GM21526 (cell line): ENCODE results near the gene FBXO28.

Experiments
- ATAC-seq: cut with Tn5 transposase; IDR thresholded peaks from one replicate; pipeline ENCODE4 v1.9.1; 2021; ENCODE audit warnings: moderate library complexity; ENCODE audit not compliant: unreplicated experiment, low FRiP score

The FBXO28 gene

DNA sequence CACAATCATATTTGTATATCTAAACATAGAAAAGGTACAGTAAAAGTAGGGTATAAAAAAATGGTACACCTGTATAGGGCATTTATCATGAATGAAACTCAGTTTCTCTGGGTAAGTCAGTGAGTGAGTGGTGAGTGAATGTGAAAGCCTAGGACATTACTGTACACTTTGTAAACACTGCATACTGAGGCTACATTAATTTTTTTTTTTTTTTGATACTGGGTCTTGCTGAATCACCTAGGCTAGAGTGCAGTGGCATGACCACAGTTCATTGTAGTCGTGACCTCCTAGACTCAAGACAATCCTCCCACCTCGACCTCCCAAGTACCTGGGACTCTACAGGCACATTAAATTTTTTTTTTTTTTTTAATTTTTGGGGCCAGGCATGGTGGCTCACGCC, 27.8 kb downstream of the FBXO28 start:
- ATAC-seq, result no peak

DNA sequence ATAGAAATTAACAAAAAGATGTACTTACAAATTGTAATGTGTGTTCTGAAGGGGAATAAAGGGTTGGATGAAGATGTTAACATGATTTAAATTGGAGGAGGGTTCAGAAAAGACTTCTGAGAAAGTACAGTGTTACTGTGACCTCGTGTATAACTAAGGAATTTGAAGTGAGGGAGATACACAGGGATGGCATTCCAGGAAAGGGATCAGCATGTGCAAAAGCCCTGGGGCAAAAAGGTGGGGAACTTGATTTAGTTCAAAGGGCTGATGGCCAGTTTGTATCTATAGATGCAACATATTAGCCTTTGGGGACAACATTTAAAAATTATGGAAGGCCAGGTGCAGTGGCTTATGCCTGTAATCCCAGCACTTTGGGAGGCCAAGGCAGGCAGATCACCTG, 35.8 kb downstream of the FBXO28 start:
- ATAC-seq, result no peak

DNA sequence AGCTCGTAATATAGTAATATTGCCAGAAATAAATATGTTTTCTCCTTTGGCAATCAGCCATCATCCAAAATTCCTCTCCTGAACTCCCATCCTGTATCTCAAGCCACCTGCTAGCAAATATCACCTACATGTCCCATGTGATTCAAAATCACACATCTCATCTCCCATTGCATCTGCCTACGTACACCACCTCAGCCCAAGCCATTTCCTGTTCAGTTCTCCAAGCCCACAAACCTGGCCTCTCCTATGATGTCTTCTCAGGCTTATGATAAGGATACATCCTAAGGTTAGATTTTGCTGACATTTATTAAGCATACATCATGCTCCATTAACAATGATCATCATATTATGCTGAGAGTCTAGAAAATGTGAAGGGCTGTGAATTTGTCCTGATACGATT, 37.2 kb downstream of the FBXO28 start:
- no peak for ATAC-seq

DNA sequence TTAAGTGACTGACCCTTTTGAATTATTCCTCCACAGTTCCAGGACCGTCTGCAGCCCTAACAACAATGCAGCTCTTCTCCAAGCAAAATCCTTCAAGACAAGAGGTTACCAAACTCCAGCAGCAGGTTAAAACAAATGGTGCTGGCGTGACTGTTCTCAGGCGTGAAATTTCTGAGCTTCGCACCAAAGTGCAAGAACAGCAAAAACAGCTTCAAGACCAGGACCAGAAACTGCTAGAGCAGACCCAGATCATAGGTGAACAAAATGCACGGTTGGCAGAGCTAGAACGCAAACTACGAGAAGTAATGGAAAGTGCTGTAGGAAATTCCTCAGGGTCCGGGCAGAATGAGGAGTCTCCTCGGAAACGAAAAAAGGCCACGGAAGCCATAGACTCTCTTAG, 43.4 kb downstream of the FBXO28 start:
- no peak for ATAC-seq

DNA sequence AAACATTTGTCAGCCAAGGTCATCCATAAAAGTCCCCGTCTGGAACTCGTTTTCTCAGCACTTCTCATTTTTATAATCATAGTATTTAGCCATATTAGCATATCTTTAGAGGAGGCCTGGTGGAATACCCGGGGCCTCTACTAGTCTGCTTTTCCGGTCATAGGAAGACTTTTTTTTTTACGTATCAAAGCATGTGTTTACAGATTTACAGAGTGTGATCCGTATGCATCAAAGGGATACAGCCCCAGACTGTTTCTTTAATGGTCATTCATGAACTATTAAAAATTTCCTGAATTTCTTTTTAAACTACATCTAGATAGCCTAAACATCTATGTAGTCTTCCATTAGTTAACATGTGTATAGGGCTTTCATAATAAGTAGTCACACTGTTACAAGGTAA, 45.6 kb downstream of the FBXO28 start:
- ATAC-seq, result no peak

DNA sequence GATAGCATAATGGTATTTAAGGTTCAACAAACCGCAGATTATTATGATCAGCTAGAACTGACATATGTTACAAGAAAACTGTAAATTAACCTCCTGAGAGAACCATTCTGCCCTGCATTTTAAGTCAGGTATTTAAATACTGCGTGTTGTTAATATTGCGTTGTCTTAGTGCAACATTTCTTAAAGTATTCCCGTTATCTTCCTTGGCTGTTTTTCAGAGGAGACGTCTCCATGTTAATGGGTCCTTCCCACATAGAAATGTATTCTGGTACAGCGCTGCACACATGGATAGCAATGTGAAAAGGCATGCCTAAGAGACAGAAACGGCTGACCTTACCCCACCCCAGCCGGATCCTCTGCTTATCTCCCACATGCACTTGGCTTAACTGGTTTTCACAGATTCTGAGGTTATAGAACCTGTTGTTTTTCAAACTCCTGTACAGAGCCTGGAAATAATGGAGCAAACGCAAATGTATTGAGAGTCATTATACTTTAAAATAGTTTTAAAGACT, 46.3 kb downstream of the FBXO28 start:
- ATAC-seq, result no peak

DNA sequence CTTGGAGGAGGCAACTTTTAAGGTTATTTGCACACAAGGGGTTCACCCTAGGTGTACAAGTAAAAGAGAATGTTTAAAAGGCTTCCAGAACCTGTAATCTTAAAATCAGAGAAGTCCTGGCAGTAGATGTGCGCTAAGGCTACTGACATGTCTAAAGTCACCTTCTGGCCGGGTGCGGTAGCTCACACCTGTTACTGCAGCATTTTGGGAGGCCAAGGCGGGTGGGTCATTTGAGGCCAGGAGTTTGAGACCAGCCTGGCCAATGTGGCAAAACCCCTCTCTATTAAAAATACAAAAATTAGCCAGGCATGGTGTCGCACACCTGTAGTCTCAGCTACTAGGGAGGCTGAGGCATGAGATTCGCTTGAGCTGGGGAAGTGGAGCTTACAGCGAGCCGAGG, 48.9 kb downstream of the FBXO28 start:
- ATAC-seq, result no peak

DNA sequence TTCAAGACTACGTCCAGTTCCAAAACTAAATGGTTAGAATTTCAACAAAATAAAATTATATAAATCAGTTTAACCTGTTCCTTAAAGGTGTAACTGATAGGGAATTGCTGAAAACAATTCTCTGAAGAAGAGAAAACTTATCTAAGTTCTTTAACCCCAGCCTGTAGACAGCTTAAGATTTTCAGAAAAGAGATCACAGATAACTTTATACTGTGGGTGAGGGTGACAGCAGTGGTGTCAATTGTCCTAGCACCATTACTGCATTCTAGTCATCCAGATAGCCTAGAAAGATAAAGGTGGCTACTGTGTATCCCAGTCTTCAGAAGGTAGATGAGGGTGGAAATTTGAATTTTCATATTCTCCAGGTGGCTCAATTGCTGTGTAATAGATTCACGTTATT, 49.4 kb downstream of the FBXO28 start:
- ATAC-seq, result no peak

DNA sequence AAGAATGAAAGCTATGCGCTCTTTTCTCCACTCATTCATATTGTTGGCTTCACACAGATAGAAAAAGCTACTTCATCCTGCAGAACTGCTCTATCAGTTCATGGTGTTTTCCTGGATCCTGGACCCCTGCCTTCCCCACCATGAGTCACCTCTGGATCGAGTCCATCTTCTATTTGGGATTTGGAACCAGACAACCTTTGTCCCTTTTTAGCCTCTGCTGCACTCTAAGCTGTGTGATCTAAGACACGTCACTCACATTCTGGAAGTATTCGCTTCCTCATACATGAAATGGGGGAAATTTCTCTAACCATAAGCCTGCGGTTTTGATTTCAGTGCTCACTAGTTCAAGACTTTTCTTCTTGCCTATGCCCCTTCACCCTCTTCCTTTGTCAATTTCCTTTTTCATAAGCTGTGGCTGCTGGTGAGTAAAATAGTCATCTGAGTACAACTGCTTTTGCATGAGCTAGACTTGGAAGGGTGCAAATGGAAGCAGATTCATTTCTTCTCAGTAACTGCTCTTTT, 55.0 kb downstream of the FBXO28 start:
- peak; percentile 82 for ATAC-seq

DNA sequence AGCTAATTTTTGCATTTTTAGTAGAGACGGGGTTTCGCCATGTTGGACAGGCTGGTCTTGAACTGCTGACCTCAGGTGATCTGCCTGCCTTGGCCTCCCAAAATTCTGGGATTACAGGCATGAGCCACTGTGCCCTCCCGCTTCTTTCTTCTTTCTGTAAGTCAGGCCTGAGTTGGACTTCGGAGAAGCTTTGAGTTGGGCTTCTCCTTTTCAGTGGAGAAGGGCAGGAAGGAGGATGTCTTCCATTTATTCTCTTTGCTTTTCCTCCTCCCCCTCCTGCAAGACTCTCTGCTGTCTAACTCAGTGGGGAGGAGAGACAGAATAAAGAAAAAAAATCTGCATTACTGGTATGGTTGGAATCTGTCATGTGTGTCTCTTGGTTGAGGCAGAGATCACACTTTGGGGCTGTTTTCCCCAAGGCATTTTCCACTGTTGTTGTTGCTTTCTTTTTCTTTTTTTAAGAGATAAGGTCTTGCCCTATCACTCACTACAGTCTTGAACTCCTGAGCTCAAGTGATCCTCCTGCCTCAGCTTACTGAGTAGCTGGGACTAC, 55.9 kb downstream of the FBXO28 start:
- ATAC-seq, result no peak

DNA sequence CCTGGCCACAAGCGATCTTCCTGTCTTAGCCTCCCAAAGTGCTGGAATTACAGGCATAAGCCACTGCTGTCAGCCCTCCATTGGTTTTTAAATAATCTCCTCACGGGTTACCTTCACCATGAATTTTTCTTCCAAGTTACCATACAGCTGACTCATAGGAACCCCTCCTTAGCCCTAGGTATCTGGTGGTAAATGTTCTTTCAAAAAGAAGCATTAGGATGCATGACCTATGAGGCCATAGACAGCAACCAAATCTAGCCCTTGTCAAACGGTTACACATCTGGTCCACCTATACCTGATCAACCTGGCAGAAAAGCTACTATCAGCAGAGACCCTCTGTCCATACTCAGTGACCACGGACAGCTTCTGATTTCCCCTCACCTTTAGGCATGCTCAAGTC, 56.4 kb downstream of the FBXO28 start:
- no peak for ATAC-seq

DNA sequence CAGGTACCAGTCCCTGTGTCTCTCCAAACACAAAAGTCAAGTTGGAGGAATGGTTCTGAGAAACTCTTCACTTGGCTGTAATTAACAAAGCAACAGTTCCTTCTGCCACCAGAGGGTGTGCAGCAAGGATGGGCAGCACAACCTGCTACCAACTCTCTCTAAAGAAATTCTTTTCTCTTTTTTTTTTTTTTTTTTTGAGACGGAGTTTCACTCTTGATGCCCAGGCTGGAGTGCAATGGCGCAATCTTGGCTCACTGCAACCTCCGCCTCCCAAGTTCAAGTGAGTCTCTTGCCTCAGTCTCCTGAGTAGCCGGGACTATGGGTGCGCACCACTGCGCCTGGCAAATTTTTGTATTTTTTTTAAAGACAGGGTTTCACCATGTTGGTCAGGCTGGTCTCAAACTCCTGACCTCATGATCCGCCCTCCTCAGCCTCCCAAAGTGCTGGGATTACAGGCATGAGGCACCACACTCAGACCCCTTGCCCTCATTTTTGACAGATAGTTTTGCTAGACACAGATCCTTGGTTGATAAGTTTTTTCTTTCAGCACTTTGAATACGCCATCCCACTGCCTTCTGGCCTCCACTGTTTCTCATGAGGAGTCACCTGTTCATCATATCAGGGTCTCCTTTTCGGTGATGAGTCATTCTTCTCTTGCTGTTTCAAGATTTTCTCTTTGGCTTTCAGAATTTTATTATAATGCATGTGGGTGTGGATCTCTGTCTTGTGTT, 57.0 kb downstream of the FBXO28 start:
- no peak for ATAC-seq

DNA sequence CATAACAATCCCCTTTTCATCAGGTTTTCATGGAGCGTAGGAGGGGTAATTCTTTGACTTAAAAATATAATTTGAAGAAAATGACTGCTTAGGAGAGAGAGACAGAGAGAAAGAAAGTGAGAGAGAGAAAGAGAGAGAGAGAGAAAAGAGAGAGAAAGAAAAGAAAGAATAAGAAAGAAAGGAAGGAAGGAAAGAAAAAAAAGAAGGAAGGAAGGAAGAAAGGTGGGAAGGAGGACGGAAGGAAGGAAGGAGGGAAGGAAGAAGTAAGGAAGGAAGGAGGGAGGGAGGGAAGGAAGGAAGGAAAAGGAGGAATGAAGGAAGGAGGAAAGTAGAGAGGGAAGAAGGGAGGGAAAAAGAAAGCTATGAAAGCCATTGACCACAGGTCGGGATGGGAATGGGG, 58.3 kb downstream of the FBXO28 start:
- ATAC-seq, result no peak

DNA sequence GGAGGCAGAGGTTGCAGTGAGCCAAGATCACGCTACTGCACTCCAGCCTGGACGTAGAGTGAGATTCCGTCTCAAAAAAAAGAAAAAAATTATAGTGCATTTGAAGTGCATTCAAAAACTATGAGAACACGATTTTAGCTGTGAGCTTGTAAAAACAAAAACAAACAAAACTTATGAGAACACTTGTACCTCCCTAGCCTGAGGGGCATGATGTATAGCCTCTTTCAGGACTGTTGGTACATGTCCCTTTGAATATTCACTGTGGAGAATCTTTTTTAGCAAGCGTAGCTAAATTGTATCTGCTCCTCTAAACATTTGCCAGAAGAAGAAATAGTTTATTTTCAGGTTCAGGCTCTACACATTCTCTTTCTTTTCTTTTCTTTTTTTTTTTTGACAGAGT, 59.6 kb downstream of the FBXO28 start:
- ATAC-seq, result no peak

DNA sequence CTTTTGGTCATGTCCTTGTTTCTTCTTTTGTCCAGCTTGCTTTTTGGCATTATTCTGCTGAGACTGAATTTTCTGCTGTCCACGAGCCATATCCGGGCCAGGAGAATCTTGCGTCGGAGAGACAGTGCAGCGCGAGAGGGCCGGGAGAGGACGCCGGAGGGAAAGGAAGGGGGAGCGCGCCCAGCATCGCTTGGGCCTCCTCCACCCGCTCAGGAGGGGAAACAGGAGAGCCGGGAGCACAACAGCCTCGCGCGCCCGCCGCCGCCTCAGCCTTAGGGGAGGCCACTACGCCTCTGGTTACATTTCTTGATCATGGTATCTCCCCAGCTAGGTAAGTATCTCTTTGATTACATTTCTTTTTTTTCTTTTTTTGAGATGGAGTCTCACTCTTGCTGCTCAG, 61.7 kb downstream of the FBXO28 start:
- ATAC-seq, result no peak

DNA sequence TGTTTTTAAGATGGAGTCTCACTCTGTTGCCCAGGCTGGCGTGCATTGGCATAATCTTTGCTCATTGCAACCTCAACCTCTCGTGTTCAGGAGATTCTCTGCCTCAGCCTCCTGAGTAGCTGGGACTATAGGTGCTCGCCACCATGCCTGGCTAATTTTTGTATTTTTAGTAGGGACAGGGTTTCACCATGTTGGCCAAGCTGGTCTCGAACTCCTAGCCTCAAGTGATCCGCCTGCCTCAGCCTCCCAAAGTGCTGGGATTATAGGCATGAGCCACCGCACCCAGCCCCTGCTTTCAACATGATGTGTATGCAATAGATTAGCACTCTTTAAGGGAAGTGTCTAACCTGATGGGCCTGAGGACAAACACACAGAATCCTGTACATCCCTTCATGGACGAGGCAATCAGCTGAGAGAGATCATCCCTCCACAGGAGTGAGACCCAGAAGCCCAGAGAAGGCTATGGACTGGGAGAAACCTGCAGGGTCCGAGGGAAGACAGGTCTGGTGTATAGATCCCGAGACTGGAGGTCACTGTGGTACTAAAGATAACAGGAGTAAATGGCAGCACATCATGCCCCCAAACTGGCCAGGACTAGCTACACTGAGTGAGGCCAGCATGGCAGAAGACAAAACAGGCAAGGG, 63.6 kb downstream of the FBXO28 start:
- ATAC-seq, result no peak

DNA sequence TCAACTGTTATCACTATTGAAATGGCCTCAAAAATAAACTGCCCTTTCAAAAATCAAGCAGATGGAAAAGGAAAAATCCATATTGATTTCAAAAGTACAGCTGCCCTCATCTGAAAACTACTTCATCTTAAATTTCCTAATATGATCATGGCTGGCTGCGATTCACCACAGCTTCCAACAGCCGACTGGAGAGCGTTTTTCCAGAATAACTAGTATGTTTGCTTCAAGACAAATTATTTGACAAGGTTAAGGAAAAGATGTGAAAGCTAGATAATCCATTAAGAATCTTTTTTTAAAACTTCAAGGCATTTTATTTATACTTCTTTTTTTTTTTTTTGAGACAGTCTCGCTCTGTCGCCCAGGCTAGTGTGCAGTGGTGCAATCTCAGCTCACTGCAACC, 65.0 kb downstream of the FBXO28 start:
- no peak for ATAC-seq

DNA sequence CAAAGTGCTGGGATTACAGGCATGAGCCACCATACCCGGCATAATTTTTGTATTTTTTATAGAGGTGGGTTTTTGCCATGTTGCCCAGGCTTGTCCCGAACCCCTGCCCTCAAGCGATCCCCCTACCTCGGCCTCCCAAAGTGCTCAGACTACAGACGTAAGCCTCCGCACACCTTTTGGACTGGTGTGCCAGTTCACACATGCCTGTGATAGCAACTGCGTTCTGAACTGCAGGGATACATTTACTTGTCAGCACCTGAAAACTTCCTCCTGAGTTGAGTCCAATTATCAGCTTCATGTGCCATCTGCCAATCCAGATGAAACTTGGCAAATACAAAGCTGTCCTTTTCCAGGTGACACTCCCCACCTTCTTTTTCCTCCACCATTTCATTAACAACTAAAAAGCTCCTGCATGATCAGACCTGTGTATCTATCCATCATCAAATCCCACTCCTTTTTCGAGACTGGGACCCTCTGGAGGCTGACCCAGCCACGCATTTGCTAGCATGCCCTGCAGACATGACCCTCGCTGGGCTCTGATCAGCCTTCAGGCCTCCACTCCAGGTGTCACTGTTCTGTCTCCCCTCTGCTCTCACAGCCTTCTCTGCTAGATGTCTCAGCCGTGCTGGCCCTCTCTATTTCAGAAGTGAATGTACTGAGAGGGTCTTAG, 67.0 kb downstream of the FBXO28 start:
- no peak for ATAC-seq

DNA sequence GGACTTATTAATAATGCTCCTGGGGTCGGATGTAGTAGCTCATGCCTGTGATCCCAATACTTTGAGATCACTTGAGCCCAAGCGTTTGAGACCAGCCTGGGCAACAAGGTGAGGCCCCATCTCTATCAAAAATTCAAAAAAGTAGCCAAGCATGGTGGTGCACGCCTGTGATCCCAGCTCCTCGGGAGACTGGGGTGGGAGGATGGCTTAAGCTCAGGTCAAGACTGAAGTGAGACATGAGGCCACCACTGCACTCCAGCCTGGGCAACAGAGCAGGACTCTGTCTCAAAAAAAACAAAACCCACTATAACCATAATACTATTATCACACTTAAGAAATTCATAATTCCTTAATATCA, 67.5 kb downstream of the FBXO28 start:
- ATAC-seq, result no peak

DNA sequence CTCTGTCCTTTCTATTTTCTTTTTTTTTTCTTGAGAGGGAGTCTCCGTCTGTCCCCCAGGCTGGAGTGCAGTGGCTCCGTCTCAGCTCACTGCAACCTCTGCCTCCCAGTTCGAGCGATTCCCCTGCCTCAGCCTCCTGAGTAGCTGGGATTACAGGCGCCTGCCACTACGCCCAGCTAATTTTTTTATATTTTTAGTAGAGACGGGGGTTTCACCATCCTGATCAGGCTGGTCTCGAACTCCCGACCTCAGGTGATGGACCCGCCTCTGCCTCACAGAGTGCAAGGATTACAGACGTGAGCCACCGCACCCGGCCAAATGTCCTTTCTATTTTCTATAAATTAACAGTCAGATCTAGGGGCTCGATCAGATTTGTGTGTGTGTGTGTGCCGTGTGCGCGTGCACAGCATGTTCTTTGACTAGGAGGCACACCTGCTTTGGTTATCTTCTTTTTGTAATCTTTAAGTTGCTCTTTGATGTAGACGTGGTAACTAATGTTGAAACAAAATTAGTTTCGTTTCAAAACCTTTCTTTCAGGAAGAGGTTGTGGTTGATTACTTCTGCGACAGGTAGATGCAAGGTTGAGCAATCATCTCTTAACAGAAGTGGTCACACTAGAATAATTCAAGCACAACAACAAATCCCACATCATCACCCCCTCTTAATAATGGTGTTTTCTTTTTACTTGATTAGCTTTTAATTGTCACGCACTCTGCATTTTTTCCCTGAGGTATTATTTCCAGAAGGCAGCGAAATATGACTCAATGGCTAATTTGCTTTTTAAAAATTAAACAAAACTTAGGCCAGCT, 68.3 kb downstream of the FBXO28 start:
- peak; percentile 47 for ATAC-seq
